ENCODE results near the gene RPL41. TPM values are rescaled to one million over a fixed set of nuclear protein-coding genes. Genes with fewer than 3 reads are reported as not detected.

Gene RPL41
- total RNA-seq, 2 donors from 2014 or later, result 4,305 to 4,379 TPM

GRCh38 chr12:56080556-56081138 is 35.8 kb upstream of the RPL41 start:
- H3K9ac ChIP-seq (ENCODE audit: extremely low read depth, low read length, poor library complexity, severe bottlenecking), result peak overlapping the region; percentile 72
- no peaks in the 10 kb centered on the region for H3K27me3 ChIP-seq (ENCODE audit: control insufficient read depth, insufficient read depth, low read length, poor library complexity, severe bottlenecking)
- Mint-ChIP-seq H3K4me3 (peak overlapping the region; percentile 81), H3K4me1 (peaks cover 16% of the 10 kb centered on the region), H3K27me3 (ENCODE audit: insufficient read depth) (no peaks in the 10 kb centered on the region), H3K36me3 (ENCODE audit: low read depth) (peaks cover 15% of the 10 kb centered on the region), H3K9me3 (peaks cover 7% of the 10 kb centered on the region), H3K27ac (peak overlapping the region; percentile 95)
- H3K27ac ChIP-seq (ENCODE audit: low read depth, low read length), result no peak overlapping the region
- no peaks in the 10 kb centered on the region for H3K9me3 ChIP-seq (ENCODE audit: control insufficient read depth, low read length)
- 3 to 14% methylated on average over 4 to 20 of the region's 20 CpGs for WGBS, 2 experiments (ENCODE audit: insufficient coverage in 1 of 2, insufficient read length in 1 of 2)
- H3K4me1 ChIP-seq (ENCODE audit: control insufficient read depth, insufficient read depth, low read length), result no peaks in the 10 kb centered on the region
- H3K4me3 ChIP-seq (ENCODE audit: low read length), result peak overlapping the region; percentile 95
- H3K36me3 ChIP-seq (ENCODE audit: control insufficient read depth, insufficient read depth, low read length), result peaks cover 8% of the 10 kb centered on the region
- peak; percentile 88 for DNase-seq
- peak; percentile 23 for TF ChIP-seq CTCF (conservative IDR thresholded peaks at IDR 0.05)

GRCh38 chr12:56081393-56082347 is 34.8 kb upstream of the RPL41 start:
- H3K27ac Mint-ChIP-seq, result peak overlapping the region; percentile 95
- H3K9me3 Mint-ChIP-seq, result peaks cover 4% of the 10 kb centered on the region
- 83% methylated on average over 1 to 6 of the region's 6 CpGs for WGBS, 2 experiments (ENCODE audit: insufficient coverage in 1 of 2, insufficient read length in 1 of 2)
- TF ChIP-seq CTCF (conservative IDR thresholded peaks at IDR 0.05), result no peak
- H3K27me3 Mint-ChIP-seq (ENCODE audit: insufficient read depth), result no peaks in the 10 kb centered on the region
- Histone ChIP-seq H3K4me3 (ENCODE audit: low read length) (peak overlapping the region; percentile 95), H3K27me3 (ENCODE audit: control insufficient read depth, insufficient read depth, low read length, poor library complexity, severe bottlenecking) (no peaks in the 10 kb centered on the region), H3K36me3 (ENCODE audit: control insufficient read depth, insufficient read depth, low read length) (peaks cover 17% of the 10 kb centered on the region), H3K9me3 (ENCODE audit: control insufficient read depth, low read length) (no peaks in the 10 kb centered on the region), H3K4me1 (ENCODE audit: control insufficient read depth, insufficient read depth, low read length) (no peaks in the 10 kb centered on the region), H3K27ac (ENCODE audit: low read depth, low read length) (peak overlapping the region; percentile 44), H3K9ac (ENCODE audit: extremely low read depth, low read length, poor library complexity, severe bottlenecking) (no peak overlapping the region)
- peaks cover 16% of the 10 kb centered on the region for H3K4me1 Mint-ChIP-seq
- peak overlapping the region; percentile 81 for H3K4me3 Mint-ChIP-seq
- H3K36me3 Mint-ChIP-seq (ENCODE audit: low read depth), result peaks cover 23% of the 10 kb centered on the region
- DNase-seq, result no peak

GRCh38 chr12:56082382-56082781 is 34.1 kb upstream of the RPL41 start:
- Mint-ChIP-seq H3K27ac (no peak overlapping the region), H3K4me3 (no peak overlapping the region), H3K27me3 (ENCODE audit: insufficient read depth) (no peaks in the 10 kb centered on the region), H3K36me3 (ENCODE audit: low read depth) (peaks cover 26% of the 10 kb centered on the region), H3K4me1 (peaks cover 16% of the 10 kb centered on the region), H3K9me3 (no peaks in the 10 kb centered on the region)
- Histone ChIP-seq H3K27ac (ENCODE audit: low read depth, low read length) (peak overlapping the region; percentile 70), H3K4me3 (ENCODE audit: low read length) (peak overlapping the region; percentile 95), H3K27me3 (ENCODE audit: control insufficient read depth, insufficient read depth, low read length, poor library complexity, severe bottlenecking) (no peaks in the 10 kb centered on the region), H3K9me3 (ENCODE audit: control insufficient read depth, low read length) (no peaks in the 10 kb centered on the region), H3K9ac (ENCODE audit: extremely low read depth, low read length, poor library complexity, severe bottlenecking) (no peak overlapping the region), H3K4me1 (ENCODE audit: control insufficient read depth, insufficient read depth, low read length) (no peaks in the 10 kb centered on the region), H3K36me3 (ENCODE audit: control insufficient read depth, insufficient read depth, low read length) (peaks cover 18% of the 10 kb centered on the region)
- TF ChIP-seq CTCF (conservative IDR thresholded peaks at IDR 0.05), result no peak
- 90% methylated on average over 2 of the region's 2 CpGs; no CpG with 5 or more reads in 1 of the 2 experiments for WGBS, 2 experiments (ENCODE audit: insufficient coverage in 1 of 2, insufficient read length in 1 of 2)
- DNase-seq, result no peak
